Stimulated activated CD8-positive, alpha-beta memory T cell treated with anti-CD3 and anti-CD28 coated beads, Interleukin-4, amount 100 ng/mL, for 4 hours (primary cell): ENCODE measurements around the gene TCHHL1.

Source experiments
- DNase-seq, 2 donors: peaks; one replicate each; pipeline ENCODE4 v3.0.0-alpha.2; 2020; ENCODE audit warnings: low read depth in 2 of 2, low spot score in 1 of 2

Gene TCHHL1

DNA sequence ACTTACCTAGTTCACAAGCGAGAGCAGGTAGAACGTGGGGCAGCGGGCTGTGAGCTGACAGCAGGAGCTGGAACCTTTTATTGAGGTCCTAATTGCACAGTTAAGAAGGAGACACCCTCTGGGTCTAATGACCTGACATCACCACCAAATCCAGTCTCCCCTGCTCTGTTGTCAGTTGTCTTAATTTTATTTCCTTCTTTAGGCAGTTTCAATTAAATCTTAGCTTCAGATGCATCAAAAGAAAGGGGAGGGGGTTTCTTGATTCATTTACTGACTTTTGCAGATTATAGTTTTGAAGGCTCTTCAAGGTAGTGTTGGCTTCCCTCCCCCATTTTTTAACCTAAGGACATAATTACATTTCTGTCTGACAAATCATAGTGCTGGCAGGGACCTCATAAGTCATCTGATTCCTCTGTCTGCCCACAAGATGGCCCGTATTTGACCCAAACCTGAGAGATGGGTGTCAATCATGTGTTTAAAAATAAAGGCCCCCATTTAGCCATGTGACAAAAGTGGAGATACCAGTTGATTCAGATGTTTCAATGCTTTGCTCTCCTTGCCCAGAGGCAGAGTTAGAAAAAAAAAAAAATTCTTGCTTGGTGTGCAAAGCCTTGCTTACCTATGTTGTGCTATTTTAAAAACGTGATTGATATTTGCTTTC is at the start of gene TCHHL1:
Gene TCHHL1, minus strand, starts transcription at position 51 of the 661 bp plus-strand sequence. CDS start 921 bp downstream, outside the sequence.
- DNase-seq, result no peak

DNA sequence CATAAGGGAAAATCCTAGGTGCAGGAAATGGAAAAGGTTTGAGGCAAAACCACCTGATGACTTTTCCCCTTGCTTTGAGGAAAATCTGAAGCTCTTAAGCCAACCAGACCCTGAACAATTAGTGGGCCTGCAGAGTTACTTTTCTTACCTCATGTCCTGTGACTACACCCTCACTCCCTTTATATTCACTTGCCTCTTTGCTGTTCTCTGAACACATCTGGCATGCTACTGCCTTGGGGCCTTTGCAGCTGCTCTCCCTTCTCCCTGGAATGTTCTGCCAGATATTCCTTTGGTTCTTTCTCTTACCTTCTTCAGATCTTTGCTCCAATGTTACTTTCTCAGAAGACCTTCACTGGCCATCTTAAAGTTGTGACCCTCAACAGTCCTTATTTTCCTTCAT is 48.4 kb upstream of the TCHHL1 start:
- no peak for DNase-seq

DNA sequence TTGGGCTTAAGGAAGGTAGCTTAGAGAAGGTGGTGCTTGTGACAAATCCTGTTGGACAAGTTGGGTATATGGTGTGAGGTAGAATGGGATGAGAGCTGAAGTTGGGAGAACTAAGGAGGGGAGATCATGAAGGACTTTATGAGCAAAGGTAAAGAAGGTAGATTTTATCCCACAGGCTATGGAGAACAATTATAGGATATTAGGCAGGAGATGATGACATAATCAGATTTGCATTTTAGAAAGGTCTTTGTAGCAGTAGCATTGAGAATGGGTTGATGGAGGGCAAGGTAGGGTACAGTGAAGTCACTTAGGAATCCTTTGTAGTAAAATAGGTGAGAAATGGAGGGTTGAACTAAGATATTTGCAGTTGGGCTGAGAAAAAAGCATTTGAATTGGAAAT is 41.3 kb upstream of the TCHHL1 start:
- no peak for DNase-seq

DNA sequence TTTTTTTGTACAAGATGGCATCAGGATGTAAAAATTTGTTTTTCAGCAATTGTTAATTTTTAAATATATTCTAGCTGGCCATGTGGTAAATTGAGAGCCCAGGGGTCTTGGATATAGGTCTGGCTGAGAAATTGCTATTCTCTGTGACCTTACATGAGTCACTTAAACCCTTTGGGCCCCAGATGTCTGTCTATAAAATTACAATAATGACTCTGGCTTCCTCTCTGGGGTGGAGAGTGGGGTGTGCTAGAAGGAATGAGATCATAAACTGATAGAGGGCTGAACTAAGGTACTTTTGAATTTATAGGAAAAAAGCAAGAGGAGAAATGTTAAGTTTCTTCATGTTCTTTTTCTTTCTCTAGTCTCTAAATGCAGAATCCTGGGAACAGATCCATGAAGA is 38.8 kb upstream of the TCHHL1 start:
- no peak for DNase-seq

DNA sequence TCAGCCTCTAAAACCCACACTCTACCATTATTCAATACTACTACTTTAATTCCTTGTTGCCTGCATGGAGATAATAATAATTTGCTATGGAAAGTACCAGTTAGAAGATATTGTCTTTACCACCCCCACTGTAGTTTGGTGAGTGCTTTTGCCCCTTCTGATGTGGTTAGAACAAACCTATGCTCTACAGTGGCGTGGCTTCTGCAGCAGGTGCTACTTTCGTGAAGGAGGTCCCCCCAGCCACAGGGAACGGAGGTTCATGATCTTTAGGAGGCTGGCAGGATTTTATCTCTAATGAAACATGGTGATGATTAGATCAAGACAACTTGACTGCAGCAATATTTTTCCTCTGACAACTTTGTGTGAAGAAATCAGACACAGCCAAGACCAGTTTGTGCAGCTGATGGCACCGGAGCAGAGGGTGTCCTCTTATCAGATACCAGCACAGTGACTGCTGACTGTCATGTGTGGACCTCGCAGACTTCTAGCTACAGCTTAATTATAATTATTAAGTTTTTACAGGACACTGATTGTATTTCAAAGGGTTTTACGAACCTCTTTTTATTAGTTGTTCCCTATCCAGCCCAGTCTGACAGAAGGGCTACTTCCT is 37.1 kb upstream of the TCHHL1 start:
- no peak for DNase-seq

DNA sequence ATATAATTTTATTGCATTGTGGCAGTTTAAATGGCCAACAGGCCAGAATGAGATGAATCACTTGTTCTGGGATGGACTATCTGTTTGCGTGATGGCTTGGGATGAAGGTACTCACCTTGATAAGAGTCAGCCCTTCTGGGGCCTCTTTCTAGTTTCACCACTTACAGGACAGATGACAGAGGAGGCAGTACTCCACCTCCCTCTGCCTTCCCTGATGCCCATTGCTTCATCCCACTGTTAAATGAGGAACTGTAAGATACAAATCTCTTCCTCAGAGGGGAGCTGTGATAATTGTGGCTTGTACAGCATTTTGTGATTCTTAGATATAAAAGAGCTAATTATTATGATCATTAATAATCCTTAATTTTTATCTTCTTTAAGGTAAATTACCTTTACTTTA is 30.1 kb upstream of the TCHHL1 start:
- DNase-seq, result no peak

DNA sequence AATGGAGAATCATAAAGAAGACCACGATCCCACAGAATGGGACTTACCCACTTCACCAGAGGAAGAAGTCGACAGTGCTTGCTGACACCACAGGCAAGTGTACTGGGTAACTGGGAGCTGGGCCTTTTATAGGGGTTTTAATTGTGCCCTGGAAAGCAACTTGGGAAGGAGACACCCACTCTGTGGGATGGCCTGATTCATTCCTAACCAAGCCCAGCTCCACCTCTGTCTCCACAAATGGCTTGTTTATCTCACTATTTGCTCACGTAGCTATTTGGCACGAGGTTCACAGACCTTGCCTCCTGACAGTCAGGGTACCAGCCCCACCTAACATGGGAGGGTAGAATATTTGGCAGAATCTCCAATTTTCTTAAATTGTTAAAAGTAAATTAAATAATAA is 26.5 kb upstream of the TCHHL1 start, which contains the start of gene TCHH:
Gene TCHH, minus strand, starts transcription at position 101 of the 400 bp plus-strand sequence. CDS start 1,364 bp downstream, outside the sequence.
- no peak for DNase-seq

DNA sequence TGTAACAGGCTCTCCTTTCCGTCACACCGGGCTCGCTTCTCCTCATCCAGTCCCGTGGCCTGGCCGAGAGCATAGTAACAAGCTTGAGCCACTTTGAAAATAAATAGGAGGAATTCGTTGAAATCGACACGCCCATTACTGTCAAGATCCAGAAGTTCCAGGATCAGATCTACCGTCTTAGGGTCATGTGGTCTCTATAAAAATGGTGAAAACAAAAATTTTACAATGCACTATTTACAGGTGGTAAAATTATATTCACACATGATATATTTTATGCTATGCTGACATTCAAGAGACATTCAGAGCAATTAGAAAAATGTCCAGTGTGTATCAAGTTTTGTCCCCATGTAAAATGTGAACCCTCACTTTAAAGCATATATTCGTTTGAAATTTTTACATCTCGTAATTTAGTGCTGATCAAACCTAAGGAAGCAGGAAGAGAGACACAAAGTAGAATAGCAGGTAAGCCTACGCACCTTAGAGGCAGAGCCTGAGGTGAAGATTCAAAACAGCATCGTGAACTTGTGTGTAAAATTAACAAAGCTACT is 24.1 kb upstream of the TCHHL1 start:
- no peak for DNase-seq

DNA sequence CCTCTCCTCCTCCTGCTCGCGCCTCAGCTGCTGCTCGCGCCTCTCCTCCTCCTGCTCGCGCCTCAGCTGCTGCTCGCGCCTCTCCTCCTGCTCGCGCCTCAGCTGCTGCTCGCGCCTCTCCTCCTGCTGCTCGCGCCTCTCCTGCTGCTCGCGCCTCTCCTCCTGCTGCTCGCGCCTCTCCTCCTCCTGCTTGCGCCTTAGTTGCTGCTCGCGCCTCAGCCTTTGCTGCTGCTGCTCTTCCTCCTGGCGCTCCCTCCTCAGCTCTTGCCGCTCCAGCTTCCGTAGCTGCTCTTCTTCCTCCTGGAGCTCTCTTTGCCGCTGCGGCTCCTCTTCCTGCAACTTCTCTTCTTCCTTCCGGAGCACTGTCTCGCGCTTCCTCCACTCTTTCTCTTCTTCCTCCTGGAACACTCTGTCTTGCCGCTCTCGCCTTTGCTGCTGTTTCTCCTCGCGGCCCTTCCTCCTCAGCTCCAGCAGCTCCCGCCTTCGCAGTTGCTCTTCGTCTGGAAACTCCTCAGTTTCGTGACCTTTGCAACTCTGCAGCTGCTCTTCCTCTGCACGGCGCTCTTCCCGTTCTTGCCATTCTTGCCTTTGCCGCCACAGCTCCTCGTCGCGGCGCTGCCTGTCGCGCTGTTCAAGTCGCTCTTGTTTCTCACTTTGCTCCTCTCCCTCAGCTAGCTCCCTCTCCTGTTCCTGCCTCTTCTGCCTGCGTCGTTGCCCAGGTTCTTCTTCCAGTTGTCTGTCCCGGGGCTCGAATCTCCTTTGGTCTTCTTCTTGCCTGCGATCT is 23.4 kb upstream of the TCHHL1 start:
- no peak for DNase-seq

DNA sequence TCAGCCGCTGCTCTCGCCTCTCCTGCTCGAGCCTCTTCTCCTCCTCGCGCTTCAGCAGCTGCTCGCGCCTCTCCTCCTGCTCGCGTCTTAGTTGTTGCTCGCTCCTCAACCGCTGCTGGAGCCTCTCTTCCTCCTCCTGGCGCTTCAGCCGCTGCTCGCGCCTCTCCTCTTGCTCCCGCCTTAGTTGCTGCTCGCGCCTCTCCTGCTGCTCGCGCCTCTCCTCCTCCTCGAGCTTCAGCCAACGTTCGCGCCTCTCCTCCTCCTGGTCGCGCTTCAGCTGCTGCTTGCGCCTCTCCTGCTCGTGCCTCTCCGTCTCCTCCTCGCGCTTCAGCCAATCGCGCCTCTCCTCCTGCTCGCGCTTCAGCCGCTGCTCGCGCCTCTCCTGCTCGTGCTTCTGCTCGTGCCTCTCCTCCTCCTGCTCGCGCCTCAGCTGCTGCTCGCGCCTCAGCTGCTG is 22.7 kb upstream of the TCHHL1 start:
- DNase-seq, result no peak

DNA sequence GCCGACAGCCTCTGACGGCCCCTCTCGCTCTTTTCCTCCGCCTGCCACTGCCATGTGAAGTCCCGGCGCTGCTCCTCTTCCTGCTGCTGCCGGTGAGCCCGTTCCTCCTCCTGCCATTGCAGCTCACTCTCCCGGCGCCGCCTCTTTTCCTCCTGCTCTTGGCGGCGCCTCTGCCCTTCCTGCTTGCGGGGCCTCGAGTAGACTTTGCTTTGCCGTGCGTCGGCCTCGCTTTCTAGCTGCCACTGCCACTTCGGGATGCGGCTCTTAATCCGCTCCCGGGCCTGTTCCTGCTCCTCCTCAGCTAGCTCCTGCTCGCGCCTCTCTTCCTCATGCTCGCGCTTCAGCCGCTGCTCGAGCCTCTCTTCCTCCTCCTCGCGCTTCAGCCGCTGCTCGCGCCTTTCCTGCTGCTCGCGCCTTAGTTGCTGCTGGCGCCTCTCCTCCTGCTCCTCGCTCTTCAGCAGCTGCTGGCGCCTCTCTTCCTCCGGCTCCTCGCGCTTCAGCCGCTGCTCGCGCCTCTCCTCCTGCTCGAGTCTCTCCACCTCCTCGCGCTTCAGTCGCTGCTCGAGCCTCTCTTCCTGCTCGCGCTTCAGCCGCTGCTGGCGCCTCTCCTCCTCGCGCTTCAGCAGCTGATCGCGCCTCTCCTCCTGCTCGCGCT is 22.1 kb upstream of the TCHHL1 start:
- DNase-seq, result no peak

DNA sequence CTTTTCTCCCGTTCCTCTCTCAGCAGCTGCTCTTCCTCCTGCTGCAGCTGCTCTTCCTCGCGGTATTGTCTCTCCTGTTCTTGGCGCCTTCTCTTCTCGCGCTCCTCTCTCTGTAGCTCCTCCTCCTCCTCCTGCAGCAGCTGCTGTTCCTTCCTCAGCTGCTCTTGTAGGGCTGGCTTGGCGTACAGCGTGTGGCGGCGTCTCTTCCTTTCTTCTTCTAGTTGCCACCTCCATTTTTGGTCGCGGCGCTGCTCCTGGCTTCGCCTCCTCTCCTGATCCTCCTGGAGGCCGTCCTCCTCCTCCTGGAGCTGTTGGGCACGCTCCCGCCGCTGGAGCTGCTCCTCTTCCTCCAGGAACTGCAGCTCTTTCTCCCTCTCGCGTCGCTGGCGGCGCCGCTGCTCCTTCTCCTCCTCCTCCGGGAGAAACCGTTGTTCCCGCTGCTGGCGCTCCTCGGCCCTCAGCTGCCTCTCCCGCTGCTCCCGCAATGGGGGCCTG is 21.5 kb upstream of the TCHHL1 start:
- DNase-seq, result no peak

DNA sequence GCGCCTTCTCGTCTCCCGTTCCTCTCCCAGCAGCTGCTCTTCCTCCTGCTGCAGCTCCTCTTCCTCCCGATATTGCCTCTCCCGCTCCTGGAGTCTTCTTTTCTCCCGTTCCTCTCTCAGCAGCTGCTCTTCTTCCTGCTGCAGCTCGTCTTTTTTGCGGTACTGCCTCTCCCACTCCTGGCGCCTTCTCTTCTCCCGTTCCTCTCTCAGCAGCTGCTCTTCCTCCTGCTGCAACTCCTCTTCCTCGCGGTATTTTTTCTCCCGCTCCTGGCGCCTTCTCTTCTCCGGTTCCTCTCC is 21.1 kb upstream of the TCHHL1 start:
- DNase-seq, result no peak

DNA sequence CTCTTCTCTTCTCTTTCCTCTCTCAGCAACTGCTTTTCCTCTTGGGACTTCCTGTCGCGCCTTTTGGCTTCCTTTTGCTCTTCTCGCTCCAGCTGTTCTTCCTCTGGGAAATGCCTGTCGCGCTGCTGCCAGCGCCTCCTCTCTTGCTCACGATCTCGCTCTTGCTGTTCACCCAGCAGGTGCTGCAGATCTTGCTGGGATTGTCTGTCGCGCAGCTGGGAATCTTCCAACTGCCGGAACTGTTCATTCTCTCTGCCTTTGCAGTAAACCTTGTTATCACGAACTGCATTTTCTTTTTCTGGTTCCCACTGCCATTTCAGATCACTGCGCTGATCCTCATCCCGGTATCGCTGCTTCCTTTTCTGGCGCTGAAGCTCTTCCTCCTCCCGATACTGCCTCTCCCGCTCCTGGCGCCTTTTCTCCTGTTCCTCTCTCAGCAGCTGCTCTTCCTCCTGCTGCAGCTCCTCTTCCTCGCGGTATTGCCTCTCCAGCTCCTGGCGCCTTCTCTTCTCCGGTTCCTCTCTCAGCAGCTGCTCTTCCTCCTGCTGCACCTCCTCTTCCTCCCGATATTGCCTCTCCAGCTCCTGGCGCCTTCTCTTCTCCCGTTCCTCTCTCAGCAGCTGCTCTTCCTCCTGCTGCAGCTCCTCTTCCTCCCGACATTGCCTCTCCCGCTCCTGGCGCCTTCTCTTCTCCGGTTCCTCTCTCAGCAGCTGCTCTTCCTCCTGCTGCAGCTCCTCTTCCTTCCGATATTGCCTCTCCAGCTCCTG is 20.6 kb upstream of the TCHHL1 start:
- no peak for DNase-seq

DNA sequence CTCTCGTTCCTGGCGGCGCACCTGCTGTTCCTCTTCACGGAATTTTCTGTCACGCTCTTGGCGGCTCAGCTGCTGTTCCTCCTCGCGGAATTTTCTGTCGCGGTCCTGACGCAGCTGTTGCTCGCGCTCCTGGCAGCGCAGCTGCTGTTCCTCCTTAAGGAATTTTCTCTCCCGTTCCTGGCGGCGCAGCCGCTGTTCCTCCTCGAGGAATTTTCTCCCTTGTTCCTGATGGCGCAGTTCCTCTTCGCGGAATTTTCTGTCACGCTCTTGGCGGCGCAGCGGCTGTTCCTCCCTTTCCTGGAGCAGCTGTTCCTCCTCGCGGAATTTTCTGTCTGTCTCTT is 20.0 kb upstream of the TCHHL1 start:
- DNase-seq, result no peak

DNA sequence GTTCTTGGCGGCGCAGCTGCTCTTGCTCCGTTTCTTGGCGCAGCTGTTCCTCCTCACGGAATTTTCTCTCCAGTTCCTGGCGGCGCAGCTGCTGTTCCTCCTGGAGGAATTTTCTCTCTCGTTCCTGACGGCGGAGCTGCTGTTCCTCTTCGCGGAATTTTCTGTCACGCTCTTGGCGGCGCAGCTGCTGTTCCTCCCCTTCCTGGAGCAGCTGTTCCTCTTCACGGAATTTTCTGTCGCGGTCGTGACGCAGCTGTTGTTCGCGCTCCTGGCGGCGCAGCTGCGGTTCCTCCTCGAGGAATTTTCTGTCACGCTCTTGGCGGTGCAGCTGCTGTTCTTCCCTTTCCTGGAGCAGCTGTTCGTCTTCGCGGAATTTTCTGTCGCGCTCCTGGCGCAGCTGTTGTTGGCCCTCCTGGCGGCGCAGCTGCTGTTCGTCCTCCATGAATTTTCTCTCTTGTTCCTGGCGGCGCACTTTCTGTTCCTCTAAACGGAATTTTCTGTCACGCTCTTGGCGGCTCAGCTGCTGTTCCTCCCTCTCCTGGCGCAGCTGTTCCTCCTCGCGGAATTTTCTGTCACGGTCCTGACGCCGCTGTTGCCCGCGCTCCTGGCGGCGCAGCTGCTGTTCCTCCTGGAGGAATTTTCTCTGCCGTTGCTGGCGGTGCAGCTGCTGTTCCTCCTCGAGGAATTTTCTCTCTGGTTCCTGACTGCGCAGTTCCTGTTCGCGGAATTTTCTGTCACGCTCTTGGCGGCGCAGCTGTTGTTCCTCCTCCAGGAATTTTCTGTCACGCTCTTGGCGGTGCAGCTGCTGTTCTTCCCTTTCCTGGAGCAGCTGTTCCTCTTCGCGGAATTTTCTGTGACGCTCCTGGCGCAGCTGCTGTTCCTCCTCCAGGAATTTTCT is 19.4 kb upstream of the TCHHL1 start:
- DNase-seq, result no peak

DNA sequence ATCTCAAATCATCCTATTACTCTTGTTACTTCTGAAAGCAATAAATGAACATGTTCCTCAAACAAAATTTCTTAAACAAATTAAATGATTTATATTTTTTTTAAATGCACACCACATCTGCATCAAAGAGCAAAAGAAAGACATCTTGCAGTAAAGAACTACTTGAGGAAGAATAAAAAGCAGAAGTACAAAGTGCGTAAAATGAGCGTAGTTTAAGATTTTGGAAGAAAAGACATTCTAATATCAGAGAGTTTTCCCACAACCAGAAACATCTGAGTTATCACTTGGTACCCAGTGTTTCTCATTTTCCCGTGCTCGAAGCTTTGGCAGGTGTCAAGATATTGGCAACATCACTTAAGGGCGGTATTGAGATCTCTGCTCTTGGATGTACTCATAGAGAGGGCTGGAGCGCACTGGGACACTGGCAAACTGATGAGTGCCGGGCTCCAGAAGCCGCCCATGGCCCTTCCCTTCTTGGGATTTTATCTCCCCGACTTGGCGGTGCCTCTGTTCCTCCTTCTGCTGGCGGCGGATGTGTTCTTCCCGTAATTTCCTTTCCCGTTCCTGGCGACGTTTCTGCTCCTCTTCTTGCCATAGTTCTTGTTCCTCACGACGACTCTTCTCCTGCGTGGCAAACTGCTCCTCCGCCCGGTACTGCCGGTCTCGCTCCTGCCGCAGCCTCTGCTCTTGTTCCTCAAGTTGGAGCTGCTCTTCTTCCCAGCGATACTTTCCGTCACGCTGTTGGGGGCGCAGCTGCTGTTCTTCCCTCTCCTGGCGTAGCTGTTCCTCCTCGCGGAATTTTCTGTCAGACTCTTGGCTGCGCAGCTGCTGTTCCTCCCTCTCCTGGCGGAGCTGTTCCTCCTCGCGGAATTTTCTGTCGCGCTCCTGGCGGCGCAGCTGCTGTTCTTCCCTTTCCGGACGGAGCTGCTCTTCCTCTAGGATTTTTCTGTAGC is 18.4 kb upstream of the TCHHL1 start:
- no peak for DNase-seq

DNA sequence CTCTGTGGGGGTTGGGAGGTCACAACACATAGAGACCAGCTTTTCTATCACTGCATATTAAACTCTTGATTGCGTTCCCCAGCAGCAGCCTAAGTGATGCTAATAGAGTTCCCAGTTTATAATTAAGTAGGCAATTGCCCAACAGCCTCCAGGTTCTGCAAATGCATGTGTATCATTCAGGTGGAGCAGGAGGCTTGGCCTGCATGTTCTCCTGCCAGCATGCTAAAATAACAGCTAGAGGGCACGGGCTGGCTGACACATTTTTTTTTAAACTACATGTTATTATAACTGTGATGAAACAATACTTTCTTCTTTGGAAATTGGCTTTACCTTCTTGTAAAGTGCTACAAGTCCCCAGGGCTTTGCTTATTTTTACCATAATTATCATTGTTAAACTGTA is 16.0 kb upstream of the TCHHL1 start:
- no peak for DNase-seq

DNA sequence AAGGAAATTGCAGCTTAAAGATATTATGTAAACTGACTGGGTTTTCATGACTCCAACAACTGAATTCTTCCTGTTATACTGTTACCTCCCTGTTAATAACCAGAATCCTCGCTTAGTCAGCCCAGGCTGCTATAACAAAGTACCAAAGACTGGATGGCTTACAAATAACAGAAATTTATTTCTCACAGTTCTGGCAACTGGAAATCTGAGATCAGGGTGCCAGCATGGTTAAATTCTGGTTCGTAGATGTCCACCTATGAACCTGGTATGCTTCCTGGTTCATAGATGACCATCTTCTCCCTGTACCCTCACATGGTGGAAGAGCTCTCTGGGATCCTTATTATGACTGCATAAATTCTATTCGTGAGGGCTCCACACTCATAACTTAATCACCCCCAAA is 8.1 kb upstream of the TCHHL1 start:
- DNase-seq, result no peak
